ENCODE measurements around the gene C4orf50. TPM values are rescaled to one million over a fixed set of nuclear protein-coding genes. Genes with fewer than 3 reads are reported as not detected.

The C4orf50 gene
- total and polyA plus RNA-seq, 2 of the 13 experiments (the other 11 are each of a cell fraction or from before 2014, with no cell fraction given): not detected

- Histone ChIP-seq H3K4me3 (replicated peaks in 1 of 3; ENCODE audit: insufficient read depth in 1 of 3, low read depth in 2 of 3, low read length in 3 of 3) (no peak overlapping the region), H4K20me1 (ENCODE audit: insufficient read depth, low read length) (peaks cover 4% of the 10 kb centered on the region; the same call in 1 of the 2 replicates), H3K36me3 (replicated peaks in 1 of 2; ENCODE audit: control insufficient read depth in 1 of 2, insufficient read depth in 2 of 2, low read length in 2 of 2) (no peaks in the 10 kb centered on the region), H2AFZ (ENCODE audit: low read length) (no peak overlapping the region), H3K27ac (ENCODE audit: extremely low read length, insufficient read depth, low read length) (no peak overlapping the region), H3K27me3 (ENCODE audit: control insufficient read depth in 1 of 2, insufficient read depth in 2 of 2, low read length in 2 of 2) (peaks cover 5 to 22% of the 10 kb centered on the region in 2 experiments; a peak in 4 of 5 replicates), H3K4me2 (ENCODE audit: low read depth, low read length) (no peak overlapping the region), H3K4me1 (ENCODE audit: insufficient read depth, low read length) (no peaks in the 10 kb centered on the region), H3K79me2 (ENCODE audit: insufficient read depth, low read length) (no peaks in the 10 kb centered on the region), H3K9ac (ENCODE audit: insufficient read depth, low read depth, low read length) (no peak overlapping the region), H3K9me3 (ENCODE audit: low read length) (no peaks in the 10 kb centered on the region)
- no TSS peak for BruUV-seq (replicated peaks)
- intact Hi-C loops (cut with micrococcal nuclease; ENCODE audit: unreplicated experiment): no loop called here
- in situ Hi-C loops (cut with HindIII; ENCODE audit: extremely low pct_ligation_motif_present, low pct_unique_long_range_greater_than_20kb): no loop called here
- FAIRE-seq: no peak
- DNase-seq (ENCODE audit: low spot score): no peak
- ChIA-PET CTCF (ENCODE audit: low intra/inter-chr PET ratio, low total read pairs) (no interaction called here), POLR2A (no interaction called here)
- TF ChIP-seq REXO4 (CRISPR knock-in tag; IDR thresholded peaks at IDR 0.05; ENCODE audit: borderline replicate concordance) (no peak), ARID4A (CRISPR knock-in tag; IDR thresholded peaks at IDR 0.05; ENCODE audit: borderline replicate concordance) (no peak), SRSF1 (optimal IDR thresholded peaks at IDR 0.05; ENCODE audit: low read depth, low read length) (no peak), ELF3 (CRISPR knock-in tag; IDR thresholded peaks at IDR 0.05) (no peak), ZNF180 (CRISPR knock-in tag; IDR thresholded peaks at IDR 0.05; ENCODE audit: borderline replicate concordance, low read depth) (no peak), MTA3 (CRISPR knock-in tag; IDR thresholded peaks at IDR 0.05) (no peak), ZNF343 (CRISPR knock-in tag; IDR thresholded peaks at IDR 0.05) (no peak), ETS1 (CRISPR knock-in tag; IDR thresholded peaks at IDR 0.05) (no peak), NFE2L2 (IDR thresholded peaks at IDR 0.05; ENCODE audit: low read length) (no peak), HDAC1 (CRISPR knock-in tag; IDR thresholded peaks at IDR 0.05) (no peak), LRRFIP1 (CRISPR knock-in tag; conservative IDR thresholded peaks at IDR 0.05) (no peak), ZNF777 (CRISPR knock-in tag; IDR thresholded peaks at IDR 0.05) (no peak), TRIM22 (IDR thresholded peaks at IDR 0.05) (no peak), ZNF776 (CRISPR knock-in tag; IDR thresholded peaks at IDR 0.05) (no peak)
- whole genome bisulfite sequencing (ENCODE audit: low lambda C conversion rate): 34% methylated on average over 30 of the region's 41 CpGs
- no peak for ATAC-seq
Observed at GRCh38 chr4:5890063-5890727, 128.0 kb downstream of the C4orf50 start.

Measured in HepG2 (cell line).